H9 (cell line): ENCODE results near the gene TMEM147. TPM values are rescaled to one million over a fixed set of nuclear protein-coding genes. Genes with fewer than 3 reads are reported as not detected.

ENCODE experiments used
- DNase-seq: peaks from one replicate; pipeline ENCODE4 v3.0.0-alpha.2; 2017
- H2AFZ ChIP-seq: one replicate; pipeline ENCODE4 v1.6.1; 2013; ENCODE audit warnings: mild to moderate bottlenecking, low read length, control low read depth, moderate library complexity
- H2AK5ac ChIP-seq: 2 replicates; pipeline ENCODE4 v1.6.1; 2013; ENCODE audit warnings: low read length, control low read depth, mixed read lengths; ENCODE audit not compliant: insufficient read length
- H2BK120ac ChIP-seq: one replicate; pipeline ENCODE4 v1.6.1; 2013; ENCODE audit warnings: low read depth, mild to moderate bottlenecking, low read length, control low read depth, inconsistent platforms; ENCODE audit not compliant: poor library complexity, severe bottlenecking
- H2BK12ac ChIP-seq: 2 replicates; pipeline ENCODE4 v1.6.1; 2013; ENCODE audit warnings: low read length, control low read depth, mixed read lengths, low read depth; ENCODE audit not compliant: insufficient read length
- H2BK15ac ChIP-seq: 2 replicates; pipeline ENCODE4 v1.6.1; 2013; ENCODE audit warnings: low read depth, low read length, control low read depth
- H2BK20ac ChIP-seq: one replicate; pipeline ENCODE4 v1.6.1; 2013; ENCODE audit warnings: low read depth, mild to moderate bottlenecking, low read length, control low read depth, inconsistent platforms; ENCODE audit not compliant: poor library complexity, severe bottlenecking
- H2BK5ac ChIP-seq: 2 replicates; pipeline ENCODE4 v1.6.1; 2013; ENCODE audit warnings: low read length, control low read depth, mixed read lengths; ENCODE audit not compliant: insufficient read length
- H3K14ac ChIP-seq: 2 replicates; pipeline ENCODE4 v1.6.1; 2013; ENCODE audit warnings: low read length, control low read depth; ENCODE audit not compliant: insufficient read depth
- H3K18ac ChIP-seq: 2 replicates; pipeline ENCODE4 v1.6.1; 2013; ENCODE audit warnings: low read depth, mild to moderate bottlenecking, mixed read lengths, low read length, control low read depth; ENCODE audit not compliant: insufficient read length
- H3K23ac ChIP-seq: 2 replicates; pipeline ENCODE4 v1.6.1; 2013; ENCODE audit warnings: low read length, control low read depth, mixed read lengths, low read depth; ENCODE audit not compliant: insufficient read length
- H3K23me2 ChIP-seq: 2 replicates; pipeline ENCODE4 v1.6.1; 2013; ENCODE audit warnings: low read depth, mild to moderate bottlenecking, mixed read lengths, low read length, control low read depth; ENCODE audit not compliant: insufficient read length, poor library complexity, severe bottlenecking
- H3K27ac ChIP-seq: 2 replicates; pipeline ENCODE4 v1.5.1; 2013; ENCODE audit warnings: low read length, control low read depth, mixed read lengths, low read depth; ENCODE audit not compliant: insufficient read length
- H3K27me3 ChIP-seq: 2 replicates; pipeline ENCODE4 v1.6.1; 2013; ENCODE audit warnings: low read length, control low read depth, inconsistent platforms; ENCODE audit not compliant: insufficient read depth
- H3K4ac ChIP-seq: 2 replicates; pipeline ENCODE4 v1.6.1; 2013; ENCODE audit warnings: low read depth, mild to moderate bottlenecking, control low read depth, inconsistent platforms, low read length, moderate library complexity
- H3K4me1 ChIP-seq: 2 replicates; pipeline ENCODE4 v1.6.1; 2013; ENCODE audit warnings: low read length, control low read depth, inconsistent platforms; ENCODE audit not compliant: insufficient read depth
- H3K4me2 ChIP-seq: 2 replicates; pipeline ENCODE4 v1.6.1; 2013; ENCODE audit warnings: low read length, control low read depth, mixed read lengths; ENCODE audit not compliant: insufficient read length, insufficient read depth
- H3K56ac ChIP-seq: 2 replicates; pipeline ENCODE4 v1.6.1; 2013; ENCODE audit warnings: low read depth, mild to moderate bottlenecking, mixed read lengths, low read length, control low read depth; ENCODE audit not compliant: insufficient read length
- H3K79me1 ChIP-seq: 2 replicates; pipeline ENCODE4 v1.6.1; 2013; ENCODE audit warnings: low read depth, mild to moderate bottlenecking, moderate library complexity, low read length, control low read depth, inconsistent platforms; ENCODE audit not compliant: insufficient read depth, poor library complexity, severe bottlenecking
- H3K79me2 ChIP-seq: 2 replicates; pipeline ENCODE4 v1.6.1; 2013; ENCODE audit warnings: low read length, control low read depth, inconsistent platforms; ENCODE audit not compliant: insufficient read depth
- H3K9ac ChIP-seq: 2 replicates; pipeline ENCODE4 v1.6.1; 2013; ENCODE audit warnings: low read length, control low read depth, mixed read lengths; ENCODE audit not compliant: insufficient read length; ENCODE audit errors: extremely low read depth
- H3K9me3 ChIP-seq: one replicate; pipeline ENCODE4 v1.6.1; 2013; ENCODE audit warnings: low read depth, low read length, inconsistent platforms; ENCODE audit not compliant: control insufficient read depth
- H3T11ph ChIP-seq: one replicate; pipeline ENCODE4 v1.6.1; 2013; ENCODE audit warnings: mild to moderate bottlenecking, low read length, control low read depth, inconsistent platforms
- H4K20me1 ChIP-seq: one replicate; pipeline ENCODE4 v1.6.1; 2013; ENCODE audit not compliant: control insufficient read depth, insufficient read length, insufficient read depth
- H4K5ac ChIP-seq: 2 replicates; pipeline ENCODE4 v1.6.1; 2013; ENCODE audit warnings: low read depth, mild to moderate bottlenecking, mixed read lengths, low read length, control low read depth; ENCODE audit not compliant: insufficient read length
- H4K8ac ChIP-seq: replicated peaks from 2 replicates; pipeline ENCODE4 v1.6.1; 2013; ENCODE audit warnings: low read length, control low read depth, mixed read lengths, low read depth; ENCODE audit not compliant: insufficient read length
- H4K91ac ChIP-seq: 2 replicates; pipeline ENCODE4 v1.6.1; 2013; ENCODE audit warnings: low read depth, mild to moderate bottlenecking, moderate library complexity, mixed read lengths, low read length, control low read depth; ENCODE audit not compliant: insufficient read length
- H3K27ac Mint-ChIP-seq, 3 experiments: 2 replicates in 2 of 3; 3 replicates in 1 of 3; pipeline ENCODE4 v1.8.0; 2020 to 2021; ENCODE audit warnings: mixed read lengths in 3 of 3, mild to moderate bottlenecking in 1 of 3, moderate library complexity in 1 of 3
- H3K27me3 Mint-ChIP-seq: 2 replicates; pipeline ENCODE4 v1.8.0; 2021; ENCODE audit warnings: low read depth, mild to moderate bottlenecking, moderate library complexity, mixed read lengths
- H3K36me3 Mint-ChIP-seq, 3 experiments: 2 replicates in 2 of 3; 3 replicates in 1 of 3; pipeline ENCODE4 v1.8.0; 2020 to 2021; ENCODE audit warnings: low read depth in 3 of 3, mixed read lengths in 3 of 3; ENCODE audit not compliant: insufficient read depth in 1 of 3
- H3K4me1 Mint-ChIP-seq, 2 experiments: 2 replicates each; pipeline ENCODE4 v1.8.0; 2020; ENCODE audit warnings: mixed read lengths in 2 of 2
- H3K4me3 Mint-ChIP-seq, 2 experiments: 2 replicates in 1 of 2; 3 replicates in 1 of 2; pipeline ENCODE4 v1.8.0; 2020 to 2021; ENCODE audit warnings: mild to moderate bottlenecking in 2 of 2, mixed read lengths in 2 of 2, moderate library complexity in 1 of 2
- H3K9me3 Mint-ChIP-seq, 2 experiments: 2 replicates in 1 of 2; 3 replicates in 1 of 2; pipeline ENCODE4 v1.8.0; 2020; ENCODE audit warnings: mild to moderate bottlenecking in 2 of 2, mixed read lengths in 2 of 2, moderate library complexity in 1 of 2
- WGBS: extraction: QIAGEN DNeasy Blood & Tissue Kit; methylation state at CpG from one replicate; pipeline ENCODE4 v1.1.7; 2013; ENCODE audit warnings: missing lambda C conversion rate, low lambda C conversion rate, mixed read lengths; ENCODE audit not compliant: insufficient read length; ENCODE audit errors: extremely low coverage; 5-methylcytosine and 5-hydroxymethylcytosine counted together
- total RNA-seq: library from RNA; stranded (reverse); gene quantifications from 2 replicates; pipeline ENCODE4 v1.2.1, GENCODE V29; 2021
- TF ChIP-seq, protein P1 (sequence below): fragments of 200-600 bp; sonication (generic); conservative IDR thresholded peaks from 3 replicates; pipeline ENCODE4 v1.8.0; 2021; ENCODE audit warnings: antibody characterized with exemption, mild to moderate bottlenecking

Gene TMEM147
- total RNA-seq, 1 experiment from 2014 or later = 125 TPM

GRCh38 chr19:35525873-35526272 lies 19.6 kb upstream of the TMEM147 start:
- H4K91ac ChIP-seq = no peak overlapping the region
- Mint-ChIP-seq H3K9me3 (no peaks in the 10 kb centered on the region; a peak in 1 of 5 replicates), H3K27me3 (peaks cover 55% of the 10 kb centered on the region), H3K4me1 (peaks cover 18 to 35% of the 10 kb centered on the region in 2 experiments), H3K27ac (no peak overlapping the region), H3K4me3 (no peak overlapping the region), H3K36me3 (no peaks in the 10 kb centered on the region; a peak in 2 of 7 replicates)
- no peak overlapping the region for H4K8ac ChIP-seq
- H3K27ac ChIP-seq = no peak overlapping the region
- H2BK12ac ChIP-seq = no peak overlapping the region
- H3K18ac ChIP-seq = no peak overlapping the region
- no peak overlapping the region for H3K9ac ChIP-seq
- H3K9me3 ChIP-seq = no peaks in the 10 kb centered on the region
- no peaks in the 10 kb centered on the region for H3K27me3 ChIP-seq
- H3K56ac ChIP-seq = no peak overlapping the region
- no peak overlapping the region for H3K4ac ChIP-seq
- H4K5ac ChIP-seq = no peak overlapping the region
- H2AFZ ChIP-seq = no peak overlapping the region
- no CpG with 5 or more reads among the region's 4 CpGs for WGBS
- TF ChIP-seq, protein P1, sequence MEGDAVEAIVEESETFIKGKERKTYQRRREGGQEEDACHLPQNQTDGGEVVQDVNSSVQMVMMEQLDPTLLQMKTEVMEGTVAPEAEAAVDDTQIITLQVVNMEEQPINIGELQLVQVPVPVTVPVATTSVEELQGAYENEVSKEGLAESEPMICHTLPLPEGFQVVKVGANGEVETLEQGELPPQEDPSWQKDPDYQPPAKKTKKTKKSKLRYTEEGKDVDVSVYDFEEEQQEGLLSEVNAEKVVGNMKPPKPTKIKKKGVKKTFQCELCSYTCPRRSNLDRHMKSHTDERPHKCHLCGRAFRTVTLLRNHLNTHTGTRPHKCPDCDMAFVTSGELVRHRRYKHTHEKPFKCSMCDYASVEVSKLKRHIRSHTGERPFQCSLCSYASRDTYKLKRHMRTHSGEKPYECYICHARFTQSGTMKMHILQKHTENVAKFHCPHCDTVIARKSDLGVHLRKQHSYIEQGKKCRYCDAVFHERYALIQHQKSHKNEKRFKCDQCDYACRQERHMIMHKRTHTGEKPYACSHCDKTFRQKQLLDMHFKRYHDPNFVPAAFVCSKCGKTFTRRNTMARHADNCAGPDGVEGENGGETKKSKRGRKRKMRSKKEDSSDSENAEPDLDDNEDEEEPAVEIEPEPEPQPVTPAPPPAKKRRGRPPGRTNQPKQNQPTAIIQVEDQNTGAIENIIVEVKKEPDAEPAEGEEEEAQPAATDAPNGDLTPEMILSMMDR = no peak
- H3T11ph ChIP-seq = no peak overlapping the region
- no peak overlapping the region for H2BK20ac ChIP-seq
- H2AK5ac ChIP-seq = no peak overlapping the region
- no peaks in the 10 kb centered on the region for H3K79me1 ChIP-seq
- no peaks in the 10 kb centered on the region for H4K20me1 ChIP-seq
- no peak overlapping the region for H2BK120ac ChIP-seq
- no peak overlapping the region for H3K14ac ChIP-seq
- peaks cover 7% of the 10 kb centered on the region for H3K23me2 ChIP-seq
- no peaks in the 10 kb centered on the region for H3K79me2 ChIP-seq
- no peak overlapping the region for H3K4me2 ChIP-seq
- no peak overlapping the region for H3K23ac ChIP-seq
- DNase-seq = no peak
- H3K4me1 ChIP-seq = peaks cover 5% of the 10 kb centered on the region; the same call in 1 of the 2 replicates
- H2BK15ac ChIP-seq = no peak overlapping the region
- no peak overlapping the region for H2BK5ac ChIP-seq
